Panc1 (cell line): ENCODE data around the gene HIC2.
"Not testable (repeated sequence)": the region's sequence is repeated elsewhere in the genome, so short reads cannot be mapped to it uniquely, and the experiment has no call there.

Experiments
- CTCF ChIP-seq: fragments of 450-650 bp; IDR thresholded peaks from 2 replicates; pipeline ENCODE4 v1.5.1; 2017; ENCODE audit warnings: mild to moderate bottlenecking
- POLR2AphosphoS5 ChIP-seq: IDR thresholded peaks from 2 replicates; pipeline ENCODE4 v1.6.1; 2012; ENCODE audit warnings: mild to moderate bottlenecking, low read depth, low read length, moderate library complexity
- SIN3A ChIP-seq: IDR thresholded peaks from 2 replicates; pipeline ENCODE4 v1.6.1; 2012; ENCODE audit warnings: low read depth, mild to moderate bottlenecking, low read length, moderate library complexity, borderline replicate concordance; ENCODE audit not compliant: insufficient read depth
- TCF7L2 ChIP-seq: IDR thresholded peaks from 2 replicates; pipeline ENCODE4 v1.6.1; 2011; ENCODE audit warnings: mild to moderate bottlenecking, low read depth, low read length, inconsistent platforms
- TF ChIP-seq, protein P1 (sequence below), 2 experiments: IDR thresholded peaks; 2 replicates each; pipeline ENCODE4 v1.6.1; 2011 to 2012; ENCODE audit warnings: low read depth in 2 of 2, control low read depth in 1 of 2, low read length in 1 of 2, mild to moderate bottlenecking in 1 of 2, moderate library complexity in 1 of 2; ENCODE audit not compliant: insufficient read depth in 1 of 2

DNA sequence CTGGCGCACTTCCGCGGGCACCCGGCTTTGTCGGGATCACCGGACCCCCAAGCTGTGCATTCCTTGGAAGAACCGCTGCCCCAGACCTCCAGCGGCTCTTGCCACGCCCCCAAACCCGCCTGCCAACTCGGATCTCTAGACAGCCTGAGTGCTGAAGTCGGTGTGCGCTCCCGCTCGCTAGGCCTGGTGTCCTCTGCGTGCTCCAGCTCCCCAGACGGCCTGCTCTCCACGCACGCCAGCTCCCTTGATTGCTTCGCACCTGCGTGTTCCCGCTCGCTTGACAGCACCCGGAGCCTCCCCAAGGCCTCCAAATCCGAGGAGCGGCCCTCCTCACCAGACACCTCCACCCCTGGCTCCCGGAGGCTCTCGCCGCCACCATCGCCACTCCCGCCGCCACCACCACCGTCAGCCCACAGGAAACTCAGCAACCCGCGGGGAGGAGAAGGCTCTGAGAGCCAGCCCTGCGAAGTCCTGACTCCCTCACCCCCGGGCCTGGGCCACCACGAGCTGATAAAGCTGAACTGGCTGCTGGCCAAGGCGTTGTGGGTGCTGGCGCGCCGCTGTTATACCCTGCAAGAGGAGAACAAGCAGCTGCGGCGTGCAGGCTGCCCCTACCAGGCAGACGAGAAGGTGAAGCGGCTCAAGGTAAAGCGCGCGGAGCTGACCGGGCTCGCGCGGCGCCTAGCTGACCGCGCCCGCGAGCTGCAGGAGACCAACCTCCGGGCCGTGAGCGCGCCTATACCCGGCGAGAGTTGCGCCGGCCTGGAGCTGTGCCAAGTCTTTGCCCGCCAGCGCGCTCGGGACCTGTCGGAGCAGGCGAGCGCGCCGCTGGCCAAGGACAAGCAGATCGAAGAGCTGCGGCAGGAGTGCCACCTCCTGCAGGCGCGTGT lies 32.5 kb upstream of the HIC2 start:
- not testable (repeated sequence) for TF ChIP-seq CTCF, POLR2AphosphoS5, TCF7L2, SIN3A
- TF ChIP-seq, protein P1, sequence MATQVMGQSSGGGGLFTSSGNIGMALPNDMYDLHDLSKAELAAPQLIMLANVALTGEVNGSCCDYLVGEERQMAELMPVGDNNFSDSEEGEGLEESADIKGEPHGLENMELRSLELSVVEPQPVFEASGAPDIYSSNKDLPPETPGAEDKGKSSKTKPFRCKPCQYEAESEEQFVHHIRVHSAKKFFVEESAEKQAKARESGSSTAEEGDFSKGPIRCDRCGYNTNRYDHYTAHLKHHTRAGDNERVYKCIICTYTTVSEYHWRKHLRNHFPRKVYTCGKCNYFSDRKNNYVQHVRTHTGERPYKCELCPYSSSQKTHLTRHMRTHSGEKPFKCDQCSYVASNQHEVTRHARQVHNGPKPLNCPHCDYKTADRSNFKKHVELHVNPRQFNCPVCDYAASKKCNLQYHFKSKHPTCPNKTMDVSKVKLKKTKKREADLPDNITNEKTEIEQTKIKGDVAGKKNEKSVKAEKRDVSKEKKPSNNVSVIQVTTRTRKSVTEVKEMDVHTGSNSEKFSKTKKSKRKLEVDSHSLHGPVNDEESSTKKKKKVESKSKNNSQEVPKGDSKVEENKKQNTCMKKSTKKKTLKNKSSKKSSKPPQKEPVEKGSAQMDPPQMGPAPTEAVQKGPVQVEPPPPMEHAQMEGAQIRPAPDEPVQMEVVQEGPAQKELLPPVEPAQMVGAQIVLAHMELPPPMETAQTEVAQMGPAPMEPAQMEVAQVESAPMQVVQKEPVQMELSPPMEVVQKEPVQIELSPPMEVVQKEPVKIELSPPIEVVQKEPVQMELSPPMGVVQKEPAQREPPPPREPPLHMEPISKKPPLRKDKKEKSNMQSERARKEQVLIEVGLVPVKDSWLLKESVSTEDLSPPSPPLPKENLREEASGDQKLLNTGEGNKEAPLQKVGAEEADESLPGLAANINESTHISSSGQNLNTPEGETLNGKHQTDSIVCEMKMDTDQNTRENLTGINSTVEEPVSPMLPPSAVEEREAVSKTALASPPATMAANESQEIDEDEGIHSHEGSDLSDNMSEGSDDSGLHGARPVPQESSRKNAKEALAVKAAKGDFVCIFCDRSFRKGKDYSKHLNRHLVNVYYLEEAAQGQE (IDR thresholded peaks at IDR 0.05; ENCODE audit: insufficient read depth in 1 of 2, low read depth in 2 of 2, low read length in 1 of 2), result not testable (repeated sequence)
